ENCODE data around the gene CXCR3. TPM values are rescaled to one million over a fixed set of nuclear protein-coding genes. Genes with fewer than 3 reads are reported as not detected.
"Not testable (repeated sequence)": the region's sequence is repeated elsewhere in the genome, so short reads cannot be mapped to it uniquely, and the experiment has no call there.

The CXCR3 gene
- total and polyA plus RNA-seq, 11 donors = 0.11 to 2.6 (median 0.29) TPM; not detected in 6

- H3K4me1 ChIP-seq = peaks cover 0 to 7% (median 0%) of the 10 kb centered on the region in 12 donors
- TF ChIP-seq, protein P1, sequence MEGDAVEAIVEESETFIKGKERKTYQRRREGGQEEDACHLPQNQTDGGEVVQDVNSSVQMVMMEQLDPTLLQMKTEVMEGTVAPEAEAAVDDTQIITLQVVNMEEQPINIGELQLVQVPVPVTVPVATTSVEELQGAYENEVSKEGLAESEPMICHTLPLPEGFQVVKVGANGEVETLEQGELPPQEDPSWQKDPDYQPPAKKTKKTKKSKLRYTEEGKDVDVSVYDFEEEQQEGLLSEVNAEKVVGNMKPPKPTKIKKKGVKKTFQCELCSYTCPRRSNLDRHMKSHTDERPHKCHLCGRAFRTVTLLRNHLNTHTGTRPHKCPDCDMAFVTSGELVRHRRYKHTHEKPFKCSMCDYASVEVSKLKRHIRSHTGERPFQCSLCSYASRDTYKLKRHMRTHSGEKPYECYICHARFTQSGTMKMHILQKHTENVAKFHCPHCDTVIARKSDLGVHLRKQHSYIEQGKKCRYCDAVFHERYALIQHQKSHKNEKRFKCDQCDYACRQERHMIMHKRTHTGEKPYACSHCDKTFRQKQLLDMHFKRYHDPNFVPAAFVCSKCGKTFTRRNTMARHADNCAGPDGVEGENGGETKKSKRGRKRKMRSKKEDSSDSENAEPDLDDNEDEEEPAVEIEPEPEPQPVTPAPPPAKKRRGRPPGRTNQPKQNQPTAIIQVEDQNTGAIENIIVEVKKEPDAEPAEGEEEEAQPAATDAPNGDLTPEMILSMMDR (IDR thresholded peaks at IDR 0.05) = no peak
- no peak for TF ChIP-seq POLR2A (IDR thresholded peaks at IDR 0.05)
- intact Hi-C loops (cut with DNase I) = loop anchor here in 1 of 10 donors (5.0 to 10.0 kb wide), 2 partner anchors 41 to 179 kb away; partner anchors contain the start of gene OGT
- peaks cover 0 to 84% (median 77%) of the 10 kb centered on the region in 9 donors for H3K36me3 ChIP-seq
- H3K27ac ChIP-seq = no peak overlapping the region
- peaks cover 0 to 4% (median 0%) of the 10 kb centered on the region in 9 donors for H3K27me3 ChIP-seq
- no peaks in the 10 kb centered on the region for H3K9me3 ChIP-seq
- DNase-seq (no peak), ATAC-seq (no peak)
- H3K4me3 ChIP-seq = no peak overlapping the region
- 51 to 89% (median 77%) methylated on average over 2 of the region's 2 CpGs for WGBS, 4 donors
Observed at GRCh38 chrX:71573590-71573989, 44.7 kb downstream of the CXCR3 start.

- not testable (repeated sequence) for H3K4me1 ChIP-seq, H3K4me3 ChIP-seq, H3K27me3 ChIP-seq, H3K9me3 ChIP-seq
- DNase-seq (peak in 3 of 5 donors; percentile 20 to 39 (median 30)), ATAC-seq (peak in 3 of 4 donors; percentile 32 to 41 (median 36))
- 60 to 79% (median 70%) methylated on average over 8 of the region's 8 CpGs for WGBS, 4 donors
- Histone ChIP-seq H3K36me3 (peaks cover 0 to 100% (median 93%) of the 10 kb centered on the region in 9 donors), H3K27ac (peak overlapping the region in 1 of 12 donors; percentile 18)
- intact Hi-C loops (cut with DNase I) = loop anchor here in 1 of 10 donors (5.0 to 10.0 kb wide), 2 partner anchors 39 to 177 kb away; partner anchors contain the start of gene OGT
Observed at GRCh38 chrX:71571390-71571789, 46.9 kb downstream of the CXCR3 start.

Other genes starting within 250 kb of the CXCR3 start
- gene OGT, start 85.4 kb downstream of the CXCR3 start, total RNA-seq = 10 to 100 TPM; 64.8 to 84.1 (median 77.4) TPM
- 10 to 100 TPM; 20.0 to 33.3 TPM for gene OGT, start 85.4 kb downstream of the CXCR3 start, polyA plus RNA-seq
- gene GCNA, start 40.1 kb downstream of the CXCR3 start, total RNA-seq = 1 to 10 TPM in 6 of 9 donors, under 1 TPM in 3; 0.56 to 1.6 (median 1.1) TPM
- gene GCNA, start 40.1 kb downstream of the CXCR3 start, polyA plus RNA-seq = 1 to 10 TPM; 1.1 to 2.0 TPM
- gene CXorf49, start 99.8 kb upstream of the CXCR3 start, total RNA-seq = not detected
- gene CXorf49, start 99.8 kb upstream of the CXCR3 start, polyA plus RNA-seq = not detected
- not detected for gene CXorf49B, start 144.8 kb upstream of the CXCR3 start, total RNA-seq
- not detected for gene CXorf49B, start 144.8 kb upstream of the CXCR3 start, polyA plus RNA-seq

Data from heart left ventricle (tissue), 16 donors.